ENCODE data around the gene LTC4S.

Gene LTC4S

GRCh38 chr5:179779826-179780225 lies 14.0 kb upstream of the LTC4S start:
- Histone ChIP-seq H3K27me3 (ENCODE audit: insufficient read depth, poor library complexity, severe bottlenecking) (no peaks in the 10 kb centered on the region), H3K27ac (replicated peaks) (peak overlapping the region; percentile 47), H3K4me3 (replicated peaks; ENCODE audit: insufficient read depth, low read length) (no peak overlapping the region)
- DNase-seq (ENCODE audit: low read depth in 1 of 2, low spot score in 1 of 2): no peak
- no peak for TF ChIP-seq SPI1 (IDR thresholded peaks at IDR 0.05; ENCODE audit: borderline replicate concordance, low read depth)

GRCh38 chr5:179780362-179780761 lies 13.4 kb upstream of the LTC4S start:
- DNase-seq (ENCODE audit: low read depth in 1 of 2, low spot score in 1 of 2): peak; percentile 82 to 97
- peak overlapping the region; percentile 47 for H3K27ac ChIP-seq (replicated peaks)
- no peak overlapping the region for H3K4me3 ChIP-seq (replicated peaks; ENCODE audit: insufficient read depth, low read length)
- H3K27me3 ChIP-seq (ENCODE audit: insufficient read depth, poor library complexity, severe bottlenecking): no peaks in the 10 kb centered on the region
- TF ChIP-seq REST (IDR thresholded peaks at IDR 0.05; ENCODE audit: insufficient replicate concordance, low read depth) (no peak), POLR2AphosphoS5 (IDR thresholded peaks at IDR 0.05; ENCODE audit: low read depth) (peak; percentile 98), GABPA (IDR thresholded peaks at IDR 0.05; ENCODE audit: low read depth) (no peak)

GRCh38 chr5:179781846-179782245 lies 11.9 kb upstream of the LTC4S start:
- TF ChIP-seq REST (IDR thresholded peaks at IDR 0.05; ENCODE audit: insufficient replicate concordance, low read depth) (no peak), CTCF (IDR thresholded peaks at IDR 0.05; ENCODE audit: insufficient read depth, low read length) (no peak), SPI1 (IDR thresholded peaks at IDR 0.05; ENCODE audit: borderline replicate concordance, low read depth) (no peak), GABPA (IDR thresholded peaks at IDR 0.05; ENCODE audit: low read depth) (no peak), POLR2AphosphoS5 (IDR thresholded peaks at IDR 0.05; ENCODE audit: low read depth) (no peak)
- no peaks in the 10 kb centered on the region for H3K27me3 ChIP-seq (ENCODE audit: insufficient read depth, poor library complexity, severe bottlenecking)

GRCh38 chr5:179783128-179783527 lies 10.7 kb upstream of the LTC4S start:
- no peak for DNase-seq (ENCODE audit: low read depth in 1 of 2, low spot score in 1 of 2)
- no peak overlapping the region for H3K4me3 ChIP-seq (replicated peaks; ENCODE audit: insufficient read depth, low read length)
- TF ChIP-seq CTCF (IDR thresholded peaks at IDR 0.05; ENCODE audit: insufficient read depth, low read length): no peak
- no peak for TF ChIP-seq SPI1 (IDR thresholded peaks at IDR 0.05; ENCODE audit: borderline replicate concordance, low read depth)
- 0 out of 2 replicates have a peak, but pooled peaks have one; percentile 12 for TF ChIP-seq POLR2AphosphoS5 (IDR thresholded peaks at IDR 0.05; ENCODE audit: low read depth)
- H3K27ac ChIP-seq (replicated peaks): no peak overlapping the region
- H3K27me3 ChIP-seq (ENCODE audit: insufficient read depth, poor library complexity, severe bottlenecking): no peaks in the 10 kb centered on the region

More at GRCh38 chr5:179781846-179782245, 11.9 kb upstream of the LTC4S start:
- H3K4me3 ChIP-seq (replicated peaks; ENCODE audit: insufficient read depth, low read length): no peak overlapping the region
- DNase-seq (ENCODE audit: low read depth in 1 of 2, low spot score in 1 of 2): no peak
- H3K27ac ChIP-seq (replicated peaks): no peak overlapping the region

- Histone ChIP-seq H3K27me3 (ENCODE audit: insufficient read depth, poor library complexity, severe bottlenecking) (no peaks in the 10 kb centered on the region), H3K27ac (replicated peaks) (no peak overlapping the region), H3K4me3 (replicated peaks; ENCODE audit: insufficient read depth, low read length) (no peak overlapping the region)
- no peak for DNase-seq (ENCODE audit: low read depth in 1 of 2, low spot score in 1 of 2)
- TF ChIP-seq CTCF (IDR thresholded peaks at IDR 0.05; ENCODE audit: insufficient read depth, low read length) (no peak), SPI1 (IDR thresholded peaks at IDR 0.05; ENCODE audit: borderline replicate concordance, low read depth) (no peak), REST (IDR thresholded peaks at IDR 0.05; ENCODE audit: insufficient replicate concordance, low read depth) (no peak), POLR2AphosphoS5 (IDR thresholded peaks at IDR 0.05; ENCODE audit: low read depth) (no peak), GABPA (IDR thresholded peaks at IDR 0.05; ENCODE audit: low read depth) (no peak)
Observed at GRCh38 chr5:179786861-179787260, 6.9 kb upstream of the LTC4S start.

Measured in HL-60 (cell line).